HG03135 (cell line): ENCODE data around the gene HIBCH.

Experiments
- ATAC-seq: cut with Tn5 transposase; IDR thresholded peaks from one replicate; pipeline ENCODE4 v1.9.1; 2021; ENCODE audit warnings: mild to moderate bottlenecking, moderate library complexity; ENCODE audit not compliant: unreplicated experiment

The HIBCH gene

DNA sequence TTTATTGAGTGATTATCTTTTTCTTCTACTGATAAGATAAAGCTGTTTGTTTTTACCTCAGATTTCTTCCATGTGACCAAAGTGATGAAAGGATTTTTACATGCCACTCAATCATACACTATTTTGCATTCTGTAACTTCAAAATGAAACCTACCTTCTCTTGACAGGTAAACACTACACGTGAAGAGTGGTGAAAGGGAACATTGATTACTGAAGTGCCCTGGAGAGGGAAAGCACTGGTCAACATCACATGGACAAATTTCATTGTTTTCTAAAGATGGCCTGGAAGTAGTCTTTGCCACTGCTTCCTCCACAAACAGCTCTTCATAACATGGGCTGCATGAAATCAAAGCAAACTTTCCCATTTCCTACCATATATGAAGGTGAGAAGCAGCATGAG, 120.1 kb downstream of the HIBCH start:
- ATAC-seq, result no peak

DNA sequence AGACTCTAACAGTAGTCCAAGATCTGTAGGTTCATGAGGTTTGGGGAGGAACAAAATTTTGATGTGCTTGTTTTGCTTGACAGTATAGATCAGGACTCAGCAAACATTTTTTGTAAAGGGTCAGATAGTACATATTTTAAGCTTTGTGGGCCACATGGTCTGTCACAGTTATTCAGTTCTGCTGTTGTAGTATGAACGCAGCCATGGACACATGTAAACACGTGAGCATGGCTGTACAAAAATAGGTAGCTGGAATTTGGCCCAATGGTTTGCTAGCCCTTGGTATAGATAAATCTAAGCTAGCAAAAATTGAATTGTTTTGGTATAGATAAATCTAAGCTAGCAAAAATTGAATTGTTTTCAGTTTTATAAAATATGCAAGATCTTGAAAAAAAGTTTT, 120.5 kb downstream of the HIBCH start:
- ATAC-seq, result no peak

DNA sequence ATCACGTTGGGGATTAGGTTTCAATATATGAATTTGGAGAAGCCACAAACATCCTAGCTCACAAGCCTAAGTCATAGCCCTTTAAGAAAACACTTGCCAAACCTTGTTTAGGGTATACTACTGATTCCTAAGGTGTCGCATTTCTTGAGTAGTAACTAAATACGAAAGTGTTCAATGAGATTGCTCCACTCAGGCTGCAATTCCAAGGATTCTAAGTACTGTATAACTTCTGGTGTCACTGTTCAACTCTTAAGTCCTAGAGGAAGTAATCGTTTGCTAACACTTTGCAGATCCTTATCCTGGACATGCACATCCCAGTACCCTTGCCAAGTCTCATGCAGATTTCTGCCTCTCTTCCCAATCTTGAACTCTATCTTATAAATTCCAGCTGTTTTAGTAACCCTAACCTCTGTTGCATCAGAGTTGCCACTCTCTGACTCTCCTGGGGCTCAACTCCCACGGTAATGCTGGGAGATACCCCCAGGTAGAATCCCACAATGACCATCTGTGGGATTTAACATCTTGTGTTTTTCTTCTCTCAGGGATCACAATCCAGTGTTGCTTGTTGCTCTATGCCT, 122.4 kb downstream of the HIBCH start:
- ATAC-seq, result no peak

DNA sequence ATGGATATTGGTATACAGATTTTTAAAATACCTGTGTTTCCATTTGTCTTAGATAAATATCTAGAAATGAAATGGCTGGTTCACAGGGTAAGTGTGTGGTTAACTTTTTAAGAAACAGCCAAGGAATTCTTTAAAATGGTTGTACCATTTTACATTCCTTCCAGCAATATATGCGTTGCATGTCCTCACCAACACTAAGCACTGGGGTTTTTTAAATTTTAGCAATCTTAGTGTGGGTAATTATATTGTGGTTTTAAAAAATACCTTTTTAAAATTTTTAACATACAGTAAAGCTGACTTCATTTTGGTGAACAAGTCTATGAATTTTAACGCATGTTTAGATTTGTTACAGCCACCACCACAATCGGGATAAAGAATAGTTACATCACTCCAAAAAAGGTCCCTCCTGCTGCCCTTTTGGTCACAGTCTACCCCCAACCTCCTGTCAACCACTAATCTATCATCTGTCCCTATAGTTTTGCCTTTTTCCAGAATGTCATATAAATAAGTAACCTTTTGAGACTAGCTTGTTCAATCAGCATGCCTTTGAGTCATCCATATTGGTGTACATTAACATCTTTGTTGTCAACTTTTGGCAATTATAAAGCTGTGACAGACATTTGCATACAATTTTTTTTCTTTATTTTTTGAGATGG, 129.0 kb downstream of the HIBCH start:
- no peak for ATAC-seq

DNA sequence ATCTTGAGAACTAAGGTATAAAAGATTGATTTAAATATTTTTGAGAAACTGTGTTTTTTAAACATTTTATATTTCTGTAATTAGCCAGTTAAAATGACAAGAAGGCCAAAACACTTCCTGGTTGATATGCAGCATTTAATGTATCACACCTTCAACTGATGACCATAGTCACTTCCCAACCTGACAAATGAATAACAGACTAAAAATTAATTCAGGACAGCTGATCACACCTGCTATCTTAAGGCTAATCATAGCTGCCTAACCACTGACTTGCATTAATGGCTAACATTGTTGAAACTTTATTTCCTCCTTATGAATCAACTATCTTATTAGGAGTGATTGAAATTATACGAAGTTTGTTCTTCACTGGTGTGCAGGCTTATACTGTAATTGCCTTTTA, 131.3 kb downstream of the HIBCH start:
- no peak for ATAC-seq

DNA sequence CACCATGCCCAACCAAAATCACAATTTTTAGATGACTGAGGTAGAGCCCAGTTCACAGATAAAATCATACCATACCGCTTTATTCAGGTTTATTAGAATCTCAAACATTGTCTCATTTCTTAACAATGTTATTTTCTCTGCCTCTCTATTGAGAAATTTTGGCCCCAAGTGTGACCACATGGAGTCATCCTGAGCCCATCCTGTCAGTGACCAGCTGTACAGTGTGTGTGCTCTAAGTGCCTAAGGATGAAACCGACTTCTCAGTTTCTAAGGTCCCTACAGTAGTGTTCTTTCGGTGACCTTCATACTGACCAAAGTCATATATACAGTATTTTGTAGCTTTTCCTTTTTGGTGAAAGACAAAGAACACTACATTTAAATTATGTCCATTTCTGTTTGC, 133.4 kb downstream of the HIBCH start:
- no peak for ATAC-seq

DNA sequence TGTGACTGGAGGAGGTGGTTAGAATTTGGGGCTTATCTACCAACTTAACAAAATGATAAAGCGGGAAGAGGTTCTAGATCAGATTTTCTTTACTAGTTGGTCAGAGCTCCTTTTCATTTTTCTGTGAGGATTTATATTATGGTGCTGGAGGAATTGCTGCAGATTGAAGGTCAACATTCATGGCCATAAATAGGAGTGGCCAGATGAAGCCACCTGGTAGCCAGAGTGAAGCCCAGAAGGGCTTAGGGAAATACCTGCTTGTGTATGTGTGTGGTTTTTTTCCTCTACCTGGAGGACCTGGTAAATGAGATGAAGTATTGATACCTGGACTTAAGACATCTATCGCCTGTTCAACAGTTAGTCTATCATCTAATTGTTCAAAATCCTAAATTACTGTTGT, 134.2 kb downstream of the HIBCH start:
- ATAC-seq, result no peak

DNA sequence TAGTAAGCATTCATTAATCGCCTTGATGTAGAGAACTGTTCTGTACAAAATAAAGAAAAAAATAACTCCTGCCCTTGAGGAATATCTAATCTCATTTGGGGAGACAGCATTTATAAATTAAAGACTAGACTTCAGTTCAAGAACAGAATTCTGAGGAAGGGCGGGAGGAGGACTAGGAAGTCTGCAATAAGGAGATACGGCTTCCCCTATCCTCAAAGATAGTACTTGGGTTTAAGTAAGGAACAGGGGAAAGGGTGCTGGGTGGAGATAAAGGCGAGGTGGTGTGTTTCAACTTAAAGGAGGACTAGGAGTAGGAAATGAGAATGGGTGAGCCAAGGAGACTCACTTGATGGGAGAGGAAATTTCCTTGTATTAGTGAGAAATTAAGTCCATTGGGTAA, 135.2 kb downstream of the HIBCH start:
- no peak for ATAC-seq

DNA sequence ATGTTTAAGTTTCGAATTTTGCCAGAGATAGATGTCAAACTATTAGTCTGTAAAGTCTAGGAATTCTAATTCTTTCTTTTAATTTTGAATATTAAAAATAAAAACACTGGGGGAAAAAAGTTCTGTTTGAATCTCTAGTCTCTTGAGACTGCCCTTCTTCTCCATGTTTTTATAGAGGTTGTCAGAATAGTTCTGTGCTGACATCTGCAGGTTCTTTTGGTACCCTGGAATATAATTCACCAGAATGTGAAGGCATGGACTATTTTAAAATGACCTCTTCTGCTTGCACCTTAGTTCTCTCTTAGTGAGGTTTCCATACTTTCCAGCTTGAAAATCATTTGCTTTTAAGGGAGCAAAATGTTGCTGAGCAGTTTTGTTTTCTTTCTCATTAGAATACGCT, 136.1 kb downstream of the HIBCH start:
- ATAC-seq, result no peak

DNA sequence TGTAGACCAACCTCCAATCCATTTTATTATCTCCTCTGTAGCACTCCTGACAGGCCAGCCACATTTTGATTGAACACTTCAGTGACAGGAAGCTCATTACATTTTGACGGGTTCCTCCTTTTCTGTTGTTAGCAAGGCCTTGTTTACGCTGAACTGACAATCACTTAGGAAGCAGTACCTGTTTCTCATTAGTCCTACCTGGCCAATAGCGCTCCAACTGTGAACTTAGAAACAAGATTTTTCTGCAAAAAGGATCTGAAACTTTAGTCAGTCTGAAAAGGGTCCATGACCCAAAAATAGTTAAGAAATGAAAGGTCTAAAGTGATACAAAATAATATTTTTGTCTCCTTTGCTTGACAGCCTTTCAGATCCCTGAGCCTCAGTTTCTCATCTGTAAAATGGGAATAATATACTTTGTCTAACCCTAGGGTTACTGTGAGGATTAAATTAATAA, 137.5 kb downstream of the HIBCH start:
- ATAC-seq, result peak; percentile 33

DNA sequence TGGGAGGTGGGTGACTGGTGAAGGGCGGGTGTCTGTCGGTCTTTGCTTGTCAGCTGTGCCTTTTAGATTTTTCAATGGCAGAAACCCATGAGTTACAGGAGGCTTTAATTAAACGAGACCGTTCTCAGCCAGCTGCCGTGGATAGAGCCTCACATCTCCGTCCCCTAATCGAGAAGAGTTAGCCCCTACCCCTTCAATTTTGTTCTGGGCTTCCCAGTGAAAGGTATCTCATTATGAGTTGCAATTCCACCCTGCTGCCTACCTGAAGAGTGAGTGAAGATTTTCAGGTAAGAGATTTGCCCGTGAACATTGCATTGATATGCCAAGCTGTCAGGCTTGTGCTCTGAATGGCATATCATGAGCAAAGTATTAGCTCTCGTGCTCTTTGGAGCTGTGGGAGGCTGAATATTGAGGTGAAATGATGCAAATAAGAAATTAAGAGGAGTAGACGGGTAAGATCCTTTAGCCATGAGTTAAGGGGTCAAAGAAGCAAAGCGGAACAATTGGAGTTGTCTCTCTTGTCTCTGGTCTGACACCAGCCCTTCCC, 138.4 kb downstream of the HIBCH start:
- ATAC-seq, result no peak

DNA sequence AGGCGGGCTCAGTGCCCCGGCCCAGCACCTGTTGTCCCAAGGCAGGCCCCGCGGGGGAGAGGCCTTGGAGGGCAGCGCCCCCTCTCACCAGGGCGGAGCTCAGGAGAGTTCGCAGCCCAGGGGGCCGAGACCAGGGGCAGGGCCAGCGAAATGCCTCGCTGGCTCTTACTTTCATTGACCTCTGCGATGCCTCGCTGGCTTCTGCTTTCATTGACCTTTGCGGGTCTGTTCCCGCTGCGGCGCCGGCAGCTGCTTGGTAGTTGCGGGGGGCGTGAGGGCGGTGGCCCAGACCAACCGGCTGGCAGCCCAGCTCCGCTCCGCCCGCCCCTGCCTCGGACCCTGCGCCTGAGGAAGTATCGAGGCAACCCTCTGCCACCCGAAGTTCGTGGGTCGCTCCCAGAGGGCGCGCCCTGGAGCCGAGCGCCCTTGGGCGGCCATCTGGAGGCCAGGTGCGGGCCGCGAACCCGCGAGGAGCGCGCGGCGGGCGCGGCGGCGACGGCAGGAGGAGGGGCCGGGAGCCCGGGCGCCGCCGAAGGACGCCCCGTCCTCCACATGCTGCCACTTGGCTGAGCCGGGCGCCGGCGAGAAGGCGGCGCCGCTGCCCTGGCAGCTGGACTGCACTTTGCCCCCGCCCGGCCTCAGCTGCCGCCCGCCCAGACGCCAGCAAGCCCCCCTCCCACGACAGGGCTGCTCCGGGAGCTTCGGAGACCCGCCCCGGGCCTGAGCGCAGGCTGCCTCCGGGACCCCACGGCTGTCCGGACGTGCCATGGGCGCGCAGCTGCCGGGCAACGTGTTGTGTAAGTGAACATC, 139.1 kb downstream of the HIBCH start:
- peak; percentile 78 for ATAC-seq

DNA sequence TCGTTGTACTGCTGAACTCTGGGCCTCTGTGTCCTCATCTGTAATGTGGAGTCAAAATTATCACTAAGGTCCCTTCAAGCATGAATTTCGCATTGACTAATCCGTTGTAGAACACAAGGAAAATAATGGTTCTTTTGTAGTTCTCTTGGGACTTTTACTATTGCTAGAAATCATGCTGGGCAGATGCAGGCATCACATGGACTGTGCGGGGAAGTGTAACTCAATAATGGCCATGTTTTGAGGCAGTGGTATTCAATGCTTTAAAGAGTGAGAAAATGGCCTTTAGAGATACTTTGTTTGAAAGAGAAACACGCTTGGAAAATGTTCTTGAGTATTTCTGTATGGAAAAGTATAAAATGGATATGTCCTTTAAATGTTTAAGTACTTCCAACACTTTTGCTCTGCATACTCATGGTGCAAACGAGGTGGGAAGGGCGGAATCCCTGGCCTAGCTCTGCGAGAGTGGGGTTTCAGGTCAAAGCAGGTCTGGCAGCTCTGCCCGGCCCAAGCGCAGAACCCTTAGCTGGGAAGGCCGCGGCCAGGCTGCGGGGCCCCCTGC, 139.8 kb downstream of the HIBCH start:
- no peak for ATAC-seq

DNA sequence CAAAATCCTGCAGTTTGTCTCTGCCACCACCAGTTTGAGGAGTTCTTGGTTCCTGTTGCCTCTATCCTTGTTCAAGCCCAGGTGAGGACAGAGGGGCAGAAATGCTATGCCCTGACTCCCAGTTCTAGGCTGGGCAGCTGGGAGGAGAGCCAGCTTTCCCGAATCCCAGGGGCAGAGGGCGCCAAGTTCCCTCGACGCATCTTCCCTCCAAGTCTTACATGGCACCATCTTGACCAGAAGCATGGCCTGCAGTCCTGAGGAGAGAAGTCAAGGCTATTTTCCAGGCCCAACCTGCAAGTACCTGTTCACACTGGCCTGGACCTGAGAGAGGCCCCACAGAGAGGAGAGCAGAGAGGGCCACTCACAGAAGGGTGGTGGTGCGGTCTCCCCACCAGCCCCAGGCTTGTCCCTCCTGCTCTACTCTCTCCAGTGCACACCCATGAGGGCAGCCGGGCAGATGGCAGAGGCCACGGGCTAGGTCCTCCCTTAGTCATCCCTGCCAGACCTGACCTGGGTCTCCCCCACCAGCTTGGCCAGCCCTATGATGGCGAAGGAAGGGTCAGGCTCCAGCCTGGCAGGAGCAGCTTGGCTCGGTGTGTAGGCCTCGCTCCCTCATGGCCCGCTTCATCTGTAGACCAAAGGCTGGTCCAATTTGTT, 141.4 kb downstream of the HIBCH start:
- no peak for ATAC-seq

DNA sequence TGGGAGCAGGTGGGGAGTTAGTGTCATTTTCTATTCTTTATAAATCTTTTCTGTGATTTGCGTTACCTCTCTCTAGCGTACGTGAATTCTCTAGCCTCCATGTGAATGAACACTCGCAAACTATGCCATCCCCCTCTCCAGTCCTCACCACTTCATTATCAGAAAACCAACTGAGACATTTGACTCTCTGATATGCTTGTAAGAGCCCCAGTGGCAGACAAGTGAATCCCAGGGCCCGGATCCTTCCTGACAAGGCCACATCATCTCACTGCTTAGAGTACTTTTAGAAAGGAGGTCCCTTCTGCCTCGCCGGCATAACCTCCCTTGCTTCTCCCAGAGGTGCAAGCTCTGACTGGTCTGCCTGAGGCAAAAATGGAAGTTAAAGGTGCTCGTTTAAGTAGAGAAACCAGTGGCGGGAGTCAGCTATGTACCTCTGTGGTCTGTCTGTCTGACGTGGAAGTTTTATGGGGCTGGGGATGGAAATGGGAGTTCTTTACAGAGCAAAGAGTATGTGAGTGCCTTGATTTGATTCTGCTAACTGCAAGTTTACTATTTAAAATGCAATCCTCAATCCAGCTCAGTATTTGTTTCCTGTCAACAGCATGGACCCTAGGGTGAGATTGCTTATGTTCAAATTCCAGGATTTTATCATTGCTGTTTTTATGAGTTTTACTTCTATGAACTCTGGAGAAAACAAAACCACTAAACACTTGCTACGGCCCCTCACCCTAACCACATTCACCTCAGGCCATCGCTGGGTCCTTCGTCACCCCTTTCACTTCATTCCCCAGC, 142.2 kb downstream of the HIBCH start:
- ATAC-seq, result no peak

DNA sequence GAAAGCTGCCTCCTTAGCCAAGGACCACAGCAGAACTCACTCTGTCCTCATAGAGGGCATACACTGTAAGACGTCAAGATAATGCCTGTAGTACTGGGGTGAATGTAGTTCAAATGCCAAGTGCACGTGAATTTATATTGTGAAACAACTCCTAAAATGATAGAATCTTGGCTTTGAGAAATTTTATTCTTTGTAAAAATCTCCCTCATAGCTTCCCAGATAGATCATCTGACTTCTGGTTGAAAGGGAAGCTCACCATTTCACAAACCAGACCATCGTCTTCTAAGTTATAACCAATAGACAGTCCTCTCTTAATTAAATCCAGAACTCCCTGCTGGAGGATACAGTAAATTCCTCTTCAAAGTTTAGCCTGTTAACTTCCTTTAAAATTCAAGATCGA, 146.2 kb downstream of the HIBCH start:
- no peak for ATAC-seq

DNA sequence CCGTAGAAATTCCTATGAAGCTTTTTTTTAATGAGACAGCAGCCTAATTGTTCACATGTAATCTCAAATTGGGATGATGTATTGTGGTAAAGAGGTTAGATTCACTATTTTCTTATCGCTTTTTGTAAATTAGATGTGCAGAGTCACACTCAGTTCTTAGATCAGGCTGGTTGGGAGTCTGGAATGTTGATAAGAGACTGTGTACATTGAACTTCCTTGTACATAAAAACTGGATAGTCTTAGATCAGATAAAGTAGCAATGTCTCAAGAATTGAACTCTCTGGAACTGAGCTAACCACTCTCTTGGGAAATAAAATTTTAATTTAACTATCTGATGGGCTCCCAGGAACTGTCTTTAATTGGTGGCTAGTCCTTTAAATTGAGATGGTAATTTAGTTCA, 149.0 kb downstream of the HIBCH start:
- no peak for ATAC-seq

DNA sequence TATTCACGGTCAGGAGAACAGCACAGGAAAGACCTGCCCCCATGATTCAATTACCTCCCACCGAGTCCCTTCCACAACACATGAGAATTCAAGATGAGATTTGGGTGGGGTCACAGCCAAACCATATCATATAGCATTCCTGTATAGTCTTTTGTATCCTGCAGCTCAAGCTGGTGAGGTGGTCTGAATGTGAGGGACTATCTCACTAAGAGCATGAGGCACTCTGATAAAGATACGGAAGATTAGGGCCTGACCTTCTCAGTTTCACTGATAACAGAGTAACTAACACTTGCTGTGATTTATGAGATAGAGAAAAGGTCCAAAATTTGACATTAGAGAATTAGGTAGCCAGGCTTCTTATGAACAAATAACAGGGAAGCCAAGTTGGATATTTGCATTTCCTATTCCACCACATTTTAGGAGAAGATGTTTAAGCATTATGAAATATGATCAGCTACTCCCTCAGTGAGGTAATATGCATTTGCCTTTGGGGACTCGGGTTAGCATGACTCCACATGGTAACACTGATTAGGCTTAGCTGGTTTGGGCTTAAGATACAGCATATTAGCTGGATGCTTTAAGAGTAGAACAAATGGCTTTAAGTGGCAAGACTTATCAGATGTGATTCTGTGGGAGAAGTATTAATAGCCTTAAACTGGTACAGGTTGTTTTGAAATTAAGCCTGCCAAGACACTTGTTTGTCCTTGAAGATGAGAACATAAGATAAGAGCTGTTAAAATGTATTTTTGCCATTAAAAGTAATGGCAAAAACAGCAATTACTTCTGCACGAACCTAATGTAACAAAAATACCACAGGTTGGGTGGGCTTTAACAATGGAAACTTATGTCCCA, 150.2 kb downstream of the HIBCH start:
- ATAC-seq, result no peak

DNA sequence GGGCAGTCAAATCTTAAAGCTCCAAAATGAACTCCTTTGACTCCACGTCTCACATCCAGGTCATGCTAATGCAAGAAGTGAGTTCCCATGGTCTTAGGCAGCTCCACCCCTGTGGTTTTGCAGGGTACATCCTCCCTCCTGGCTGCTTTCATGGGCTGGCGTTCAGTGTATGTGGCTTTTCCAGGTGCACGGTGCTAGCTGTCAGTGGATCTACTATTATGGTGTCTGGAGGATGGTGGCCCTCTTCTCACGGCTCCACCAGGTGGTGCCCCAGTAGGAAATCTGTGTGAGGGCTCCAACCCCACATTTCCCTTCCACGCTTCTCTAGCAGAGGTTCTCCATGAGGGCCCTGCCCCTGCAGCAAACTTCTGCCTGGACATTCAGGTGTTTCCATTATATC, 151.9 kb downstream of the HIBCH start:
- ATAC-seq, result no peak
